ENCODE results near the gene RESP18.

The RESP18 gene

DNA sequence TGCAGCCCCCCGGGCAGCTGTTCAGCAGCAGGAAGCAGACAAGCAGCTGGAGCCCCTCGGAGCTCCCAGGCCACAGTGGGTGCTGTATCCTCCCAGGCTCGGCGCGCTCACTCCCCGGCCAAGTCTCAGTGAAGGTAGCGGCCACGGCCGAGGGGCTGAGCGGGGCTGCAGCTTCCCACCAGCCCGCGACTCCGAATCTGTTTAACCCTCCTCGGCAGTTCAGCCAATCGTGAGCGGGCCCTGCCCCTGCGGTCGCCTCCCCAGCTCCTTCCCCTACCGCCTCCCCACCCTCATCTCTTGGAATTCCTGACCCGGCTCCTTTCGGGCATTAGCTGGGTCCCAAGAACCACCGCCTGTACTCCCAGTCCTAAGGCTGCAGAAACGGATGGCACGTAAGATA lies at the start of gene RESP18:
Gene RESP18 (minus strand): TSS at position 203 of the 400 bp plus-strand sequence.
- DNase-seq (ENCODE audit: low read depth) = no peak
- TF ChIP-seq, protein P1, sequence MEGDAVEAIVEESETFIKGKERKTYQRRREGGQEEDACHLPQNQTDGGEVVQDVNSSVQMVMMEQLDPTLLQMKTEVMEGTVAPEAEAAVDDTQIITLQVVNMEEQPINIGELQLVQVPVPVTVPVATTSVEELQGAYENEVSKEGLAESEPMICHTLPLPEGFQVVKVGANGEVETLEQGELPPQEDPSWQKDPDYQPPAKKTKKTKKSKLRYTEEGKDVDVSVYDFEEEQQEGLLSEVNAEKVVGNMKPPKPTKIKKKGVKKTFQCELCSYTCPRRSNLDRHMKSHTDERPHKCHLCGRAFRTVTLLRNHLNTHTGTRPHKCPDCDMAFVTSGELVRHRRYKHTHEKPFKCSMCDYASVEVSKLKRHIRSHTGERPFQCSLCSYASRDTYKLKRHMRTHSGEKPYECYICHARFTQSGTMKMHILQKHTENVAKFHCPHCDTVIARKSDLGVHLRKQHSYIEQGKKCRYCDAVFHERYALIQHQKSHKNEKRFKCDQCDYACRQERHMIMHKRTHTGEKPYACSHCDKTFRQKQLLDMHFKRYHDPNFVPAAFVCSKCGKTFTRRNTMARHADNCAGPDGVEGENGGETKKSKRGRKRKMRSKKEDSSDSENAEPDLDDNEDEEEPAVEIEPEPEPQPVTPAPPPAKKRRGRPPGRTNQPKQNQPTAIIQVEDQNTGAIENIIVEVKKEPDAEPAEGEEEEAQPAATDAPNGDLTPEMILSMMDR (IDR thresholded peaks at IDR 0.05; ENCODE audit: low read depth, low read length, missing control alignments) = no peak
- H3K4me3 ChIP-seq (ENCODE audit: low read depth, low read length) = no peak within 1 kb of the TSS

DNA sequence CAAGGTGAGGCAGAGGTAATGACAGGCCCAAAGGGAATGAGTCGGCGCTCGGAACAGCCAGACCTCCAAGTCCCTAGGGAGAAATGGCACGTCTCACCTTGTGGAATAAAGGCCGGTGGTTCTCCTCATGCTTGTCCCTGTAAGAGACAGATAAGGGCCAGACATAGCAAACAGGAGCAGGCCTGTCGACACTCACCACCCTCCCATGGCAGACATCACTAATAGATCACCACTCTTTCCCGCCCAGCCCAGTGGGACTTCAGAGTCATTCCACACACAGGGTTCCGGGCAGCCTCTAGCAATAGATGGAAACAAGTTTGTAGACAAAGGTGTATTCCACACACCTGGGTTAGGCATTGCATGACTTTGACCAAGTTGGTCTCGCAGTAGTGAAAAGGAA lies 48.9 kb upstream of the RESP18 start:
- H3K4me3 ChIP-seq (ENCODE audit: low read depth, low read length) = no peak overlapping the region
- DNase-seq (ENCODE audit: low read depth) = no peak
- TF ChIP-seq, protein P1 (IDR thresholded peaks at IDR 0.05; ENCODE audit: low read depth, low read length, missing control alignments) = no peak

DNA sequence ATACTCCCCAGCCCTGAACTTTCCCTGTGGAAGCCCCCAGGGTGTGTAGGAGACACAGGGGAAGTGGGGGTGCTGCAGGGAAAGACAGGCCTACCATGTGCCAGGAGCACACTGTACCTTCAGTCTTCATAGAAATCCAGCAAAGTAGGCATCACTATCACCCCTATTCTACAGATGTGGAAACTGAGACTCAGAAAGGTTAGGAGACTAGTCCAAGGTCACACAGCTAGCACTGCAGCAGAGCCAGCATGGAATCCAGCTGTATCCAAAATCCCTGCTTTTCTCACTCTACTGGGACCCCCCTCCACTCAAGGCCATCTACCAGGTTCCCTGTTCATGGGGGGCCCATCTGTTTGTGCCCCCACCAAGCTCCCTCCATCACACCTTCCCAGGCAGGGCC lies 48.4 kb upstream of the RESP18 start:
- TF ChIP-seq, protein P1 (IDR thresholded peaks at IDR 0.05; ENCODE audit: low read depth, low read length, missing control alignments) = no peak
- DNase-seq (ENCODE audit: low read depth) = no peak
- H3K4me3 ChIP-seq (ENCODE audit: low read depth, low read length) = no peak overlapping the region

DNA sequence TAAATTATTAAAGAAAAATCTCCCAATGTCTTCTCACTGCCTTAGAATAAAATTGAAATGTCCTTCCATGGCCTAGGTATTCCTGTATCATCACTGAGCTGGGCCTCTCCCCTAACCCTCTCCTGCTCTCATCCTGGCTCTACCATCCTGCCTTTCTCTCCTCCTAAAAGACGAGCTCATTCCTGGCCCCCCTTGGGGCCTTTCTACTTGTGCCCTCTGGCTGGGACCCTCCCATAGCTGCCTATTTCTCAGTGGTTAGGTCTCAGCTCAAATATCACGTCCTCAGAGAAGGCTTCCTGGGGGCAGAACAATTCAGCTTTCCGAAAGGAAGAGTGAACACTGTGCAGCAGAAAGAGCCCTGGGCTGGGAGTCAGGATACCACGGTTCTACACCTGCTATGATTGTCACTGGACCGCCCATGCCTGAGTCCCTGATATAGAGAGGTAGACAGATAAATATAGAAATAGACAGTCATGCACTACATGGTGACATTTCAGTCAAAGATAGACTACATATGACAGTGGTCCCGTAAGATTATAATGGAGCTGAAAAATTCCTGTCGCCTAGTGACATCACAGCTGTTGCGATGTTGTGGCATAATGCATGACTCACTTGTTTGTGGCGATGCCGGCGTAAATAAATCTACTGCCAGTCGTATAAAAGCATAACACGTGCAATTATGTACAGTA lies 45.8 kb upstream of the RESP18 start:
- TF ChIP-seq, protein P1 (IDR thresholded peaks at IDR 0.05; ENCODE audit: low read depth, low read length, missing control alignments) = no peak
- no peak overlapping the region for H3K4me3 ChIP-seq (ENCODE audit: low read depth, low read length)
- no peak for DNase-seq (ENCODE audit: low read depth)

DNA sequence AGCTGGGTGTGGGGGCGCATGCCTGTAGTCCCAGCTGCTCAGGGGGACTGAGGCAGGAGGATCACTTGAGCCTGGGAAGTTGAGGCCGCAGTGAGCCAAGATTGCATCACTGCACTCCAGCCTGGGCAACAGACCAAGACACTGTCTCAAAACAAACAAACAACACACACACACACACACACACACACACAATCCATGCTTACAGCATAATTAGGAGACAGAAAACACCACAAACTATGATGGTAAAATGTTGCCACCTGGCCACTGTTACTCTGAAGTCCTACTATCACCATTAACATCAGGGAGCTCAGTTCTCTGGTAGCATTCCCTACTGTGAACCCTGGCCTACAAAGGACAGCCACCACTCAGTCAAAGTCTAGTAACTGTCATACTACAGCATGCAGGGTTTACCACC lies 36.9 kb upstream of the RESP18 start:
- no peak for DNase-seq (ENCODE audit: low read depth)
- TF ChIP-seq, protein P1 (IDR thresholded peaks at IDR 0.05; ENCODE audit: low read depth, low read length, missing control alignments) = no peak
- H3K4me3 ChIP-seq (ENCODE audit: low read depth, low read length) = no peak overlapping the region

DNA sequence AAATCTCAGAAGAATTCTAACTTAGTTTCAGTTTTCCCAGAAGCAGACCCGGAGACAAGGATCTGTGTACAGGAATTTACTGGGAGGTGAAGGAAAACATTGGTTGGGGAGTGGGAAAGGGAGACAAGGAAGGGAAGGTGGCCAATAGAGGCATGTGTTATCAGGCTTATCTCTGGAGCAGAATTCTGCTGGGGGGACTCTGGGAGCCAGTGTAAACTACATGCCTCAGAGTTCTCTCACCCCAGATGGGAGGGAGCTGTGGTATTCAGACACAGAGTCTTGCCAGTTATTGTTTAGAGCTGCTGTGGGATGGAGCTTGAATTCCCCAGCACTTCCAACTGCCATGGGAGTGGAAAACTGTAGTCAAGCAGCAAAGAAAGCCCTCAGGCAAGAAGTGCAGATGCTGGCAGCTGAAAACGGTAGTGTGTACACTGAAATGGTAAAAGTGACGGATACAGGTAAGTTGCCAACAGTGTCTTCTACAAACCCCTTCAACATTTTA lies 36.2 kb upstream of the RESP18 start:
- no peak for DNase-seq (ENCODE audit: low read depth)

More for the DNA sequence above, 36.2 kb upstream of the RESP18 start:
- TF ChIP-seq, protein P1 (IDR thresholded peaks at IDR 0.05; ENCODE audit: low read depth, low read length, missing control alignments) = no peak
- no peak overlapping the region for H3K4me3 ChIP-seq (ENCODE audit: low read depth, low read length)
